GM12873 (cell line): Measurements from ENCODE around the gene SGO2.

Source experiments
- CTCF ChIP-seq: IDR thresholded peaks from 2 replicates; pipeline ENCODE4 v1.5.1; 2012; ENCODE audit warnings: low read depth, mild to moderate bottlenecking, moderate library complexity, low read length, control low read depth; ENCODE audit not compliant: insufficient read depth; ENCODE audit errors: missing control alignments

The SGO2 gene

GRCh38 chr2:200540793-200541192 lies 14.8 kb downstream of the SGO2 start:
- TF ChIP-seq CTCF = no peak

- TF ChIP-seq CTCF = no peak
These were observed 41.9 kb downstream of the SGO2 start for GRCh38 chr2:200567932-200568331.

- no peak for TF ChIP-seq CTCF
These were observed 50.0 kb downstream of the SGO2 start for GRCh38 chr2:200575957-200576356.

- TF ChIP-seq CTCF = peak; percentile 18
These were observed 51.0 kb downstream of the SGO2 start for GRCh38 chr2:200577027-200577426.

GRCh38 chr2:200578778-200579177 lies 52.8 kb downstream of the SGO2 start:
- peak; percentile 59 for TF ChIP-seq CTCF

- TF ChIP-seq CTCF = no peak
These were observed 58.6 kb downstream of the SGO2 start for GRCh38 chr2:200584639-200585038.

GRCh38 chr2:200585340-200585729 lies 59.3 kb downstream of the SGO2 start:
- TF ChIP-seq CTCF = no peak
